Activated CD8-positive, alpha-beta memory T cell treated with anti-CD3 and anti-CD28 coated beads, Interleukin-2, amount 10 ng/mL, durations not matched to agents 7 days and 5 days (primary cell): ENCODE measurements around the gene SLC7A7. TPM values are rescaled to one million over a fixed set of nuclear protein-coding genes. Genes with fewer than 3 reads are reported as not detected.
"Not testable (repeated sequence)": the region's sequence is repeated elsewhere in the genome, so short reads cannot be mapped to it uniquely, and the experiment has no call there.

Experiments
- ATAC-seq: fragments of 150-1000 bp; cut with Tn5 transposase; one replicate; pipeline ENCODE4 v1.10.0; 2021; ENCODE audit warnings: moderate library complexity
- CTCF ChIA-PET: fragments of 350-600 bp; sonication (Branson Sonifier 250); formaldehyde crosslinking; loops from one replicate; lab custom pipeline; 2021; ENCODE audit warnings: antibody characterized with exemption; lab: Charles Lee
- DNase-seq: peaks from one replicate; pipeline ENCODE4 v3.0.0-alpha.2; 2020
- H3K27ac Mint-ChIP-seq: one replicate; pipeline ENCODE4 v1.8.0; 2021; ENCODE audit warnings: mild to moderate bottlenecking, mixed read lengths
- H3K27me3 Mint-ChIP-seq: one replicate; pipeline ENCODE4 v1.8.0; 2021; ENCODE audit warnings: mixed read lengths
- H3K36me3 Mint-ChIP-seq: one replicate; pipeline ENCODE4 v1.8.0; 2021; ENCODE audit warnings: mild to moderate bottlenecking, mixed read lengths
- H3K4me1 Mint-ChIP-seq: one replicate; pipeline ENCODE4 v1.8.0; 2021; ENCODE audit warnings: mixed read lengths
- H3K4me3 Mint-ChIP-seq: one replicate; pipeline ENCODE4 v1.8.0; 2021; ENCODE audit warnings: mild to moderate bottlenecking, moderate library complexity, mixed read lengths
- H3K9me3 Mint-ChIP-seq: one replicate; pipeline ENCODE4 v1.8.0; 2022; ENCODE audit warnings: low read depth, mixed read lengths
- total RNA-seq, 2 experiments: library from RNA; stranded (reverse); gene quantifications; one replicate each; pipeline ENCODE4 v1.2.3, GENCODE V29; 2021

Gene SLC7A7
- total RNA-seq, 2 experiments from 2014 or later: 0.16 to 0.58 TPM

DNA sequence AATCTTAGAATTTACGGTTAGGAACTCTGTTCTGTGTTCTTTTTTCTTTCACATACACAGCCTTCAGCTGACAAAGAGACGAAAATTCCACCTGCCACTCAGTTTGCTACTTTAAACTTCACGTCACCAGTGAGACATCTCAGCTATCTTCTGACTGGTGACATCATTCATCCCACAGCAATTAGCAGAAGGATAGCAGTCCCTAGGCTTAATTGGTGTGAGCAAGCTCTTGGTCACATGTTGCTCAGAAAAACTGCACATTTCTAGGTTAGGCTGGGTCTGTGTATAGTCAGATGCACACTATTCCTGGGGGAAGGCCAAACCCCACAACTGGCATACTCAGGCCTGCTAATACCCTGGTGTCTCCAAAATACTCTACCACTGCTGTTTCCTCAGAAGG lies 23.9 kb downstream of the SLC7A7 start:
- Mint-ChIP-seq H3K27ac (no peak overlapping the region), H3K4me3 (no peak overlapping the region), H3K9me3 (no peaks in the 10 kb centered on the region), H3K27me3 (peaks cover 16% of the 10 kb centered on the region), H3K36me3 (no peaks in the 10 kb centered on the region), H3K4me1 (peaks cover 2% of the 10 kb centered on the region)
- ATAC-seq (no peak), DNase-seq (no peak)
- CTCF ChIA-PET: interaction anchor here (0.6 kb wide), 1 partner anchor 33 kb away, joined by 3 read pairs; no protein-coding TSS in a partner anchor

DNA sequence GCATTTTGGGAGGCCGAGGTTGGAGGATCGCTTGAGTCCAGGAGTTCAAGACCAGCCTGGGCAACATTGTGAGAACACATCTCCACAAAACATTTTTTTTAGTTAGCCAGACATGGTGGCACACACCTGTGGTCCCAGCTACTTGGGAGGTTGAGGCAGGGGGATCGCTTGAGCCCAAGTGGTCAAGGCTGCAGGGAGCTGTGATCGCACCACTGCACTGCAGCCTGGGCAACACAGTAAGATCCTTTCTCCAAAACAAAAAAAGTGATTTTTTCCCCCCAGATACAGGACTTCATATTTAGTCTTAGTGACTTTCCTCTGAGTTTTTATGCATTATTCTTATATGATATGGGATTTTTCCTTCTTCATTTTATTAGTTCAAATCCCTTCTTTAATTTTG lies 28.6 kb downstream of the SLC7A7 start:
- no peak overlapping the region for H3K4me3 Mint-ChIP-seq
- DNase-seq (no peak), ATAC-seq (no peak)
- CTCF ChIA-PET: no interaction called here
- no peaks in the 10 kb centered on the region for H3K9me3 Mint-ChIP-seq
- H3K36me3 Mint-ChIP-seq: no peaks in the 10 kb centered on the region
- H3K27me3 Mint-ChIP-seq: peaks cover 3% of the 10 kb centered on the region
- no peak overlapping the region for H3K27ac Mint-ChIP-seq
- peaks cover 2% of the 10 kb centered on the region for H3K4me1 Mint-ChIP-seq

DNA sequence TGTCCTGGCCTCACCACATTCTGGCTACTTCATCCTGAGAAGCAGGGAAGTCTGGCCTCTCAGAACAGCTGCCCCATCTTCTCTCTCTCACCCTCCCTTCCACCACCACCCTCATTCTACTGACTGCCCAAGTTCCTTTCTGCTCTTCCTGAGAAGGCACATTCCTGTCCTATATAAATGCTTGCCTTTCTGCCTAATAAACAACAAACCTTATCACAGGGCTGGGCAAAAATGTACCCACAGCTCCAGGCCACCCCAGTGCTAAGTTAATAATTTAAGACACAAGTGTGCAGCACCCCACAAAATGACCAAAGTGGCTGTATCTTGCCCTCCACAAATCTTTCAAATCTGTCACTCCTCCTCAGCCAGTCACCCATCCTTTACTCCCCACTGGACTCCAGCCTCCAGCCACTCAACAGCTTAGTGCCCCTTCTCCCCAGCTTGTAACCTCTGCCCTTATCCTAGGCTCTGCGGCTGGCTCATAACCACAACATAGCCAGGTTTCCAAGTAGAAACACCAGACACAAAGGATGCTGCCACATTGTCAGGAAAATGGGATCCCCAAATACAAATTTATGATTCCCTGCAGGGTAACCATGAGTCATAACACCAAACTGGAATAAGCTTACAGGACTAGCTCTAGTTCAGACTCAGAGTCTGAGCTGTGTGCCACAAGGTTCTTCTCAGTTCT lies 33.8 kb downstream of the SLC7A7 start:
- H3K4me1 Mint-ChIP-seq: no peaks in the 10 kb centered on the region
- CTCF ChIA-PET: no interaction called here
- H3K9me3 Mint-ChIP-seq: no peaks in the 10 kb centered on the region
- DNase-seq (no peak), ATAC-seq (no peak)
- H3K4me3 Mint-ChIP-seq: no peak overlapping the region
- no peak overlapping the region for H3K27ac Mint-ChIP-seq
- no peaks in the 10 kb centered on the region for H3K27me3 Mint-ChIP-seq
- no peaks in the 10 kb centered on the region for H3K36me3 Mint-ChIP-seq

DNA sequence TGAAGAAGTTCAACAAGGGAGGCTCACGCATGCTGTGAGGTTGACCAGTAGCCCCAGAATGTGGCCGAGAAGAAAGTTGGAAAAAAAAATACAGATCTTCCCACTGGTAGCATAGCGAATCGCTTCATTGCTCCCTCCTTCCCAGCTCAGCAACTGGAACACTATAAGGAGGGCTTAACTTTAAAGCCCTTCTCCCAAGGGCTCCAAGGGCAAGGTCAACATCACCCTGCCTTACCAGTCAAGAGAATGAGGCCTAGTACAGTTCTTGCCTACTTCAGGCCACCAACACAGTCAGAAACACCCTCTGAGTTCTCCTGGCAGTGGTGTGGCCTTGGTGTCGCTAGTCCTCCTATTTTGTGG lies 34.3 kb downstream of the SLC7A7 start:
- no peak for ATAC-seq

DNA sequence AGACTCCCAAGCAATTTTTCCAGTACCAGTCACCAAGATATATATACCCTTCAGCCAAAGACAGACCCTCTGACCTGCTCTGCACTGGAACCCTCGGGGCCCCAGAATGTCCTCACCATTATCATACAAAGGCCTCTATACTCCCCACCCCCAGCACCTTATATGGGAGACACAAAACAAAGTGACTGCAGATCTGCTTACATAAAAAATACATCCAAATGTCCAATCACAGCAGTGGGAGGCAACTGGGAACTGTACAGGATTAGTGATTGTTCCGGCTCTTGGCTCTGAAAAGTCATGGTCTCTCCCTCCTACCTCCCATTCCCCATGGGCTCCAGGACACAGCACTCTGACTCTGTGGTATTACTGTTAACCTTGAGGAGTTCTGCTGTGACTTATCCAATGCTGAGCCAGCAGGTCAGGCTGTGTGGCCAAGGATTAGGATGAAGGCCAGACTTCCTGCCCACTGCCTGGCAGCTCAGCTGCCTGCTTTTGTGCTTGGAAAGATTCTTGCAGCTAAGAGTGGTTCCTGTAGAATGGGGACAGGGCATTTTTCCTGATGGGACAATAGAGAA lies 35.0 kb downstream of the SLC7A7 start:
- peaks cover 1% of the 10 kb centered on the region for H3K36me3 Mint-ChIP-seq
- no peaks in the 10 kb centered on the region for H3K9me3 Mint-ChIP-seq
- ATAC-seq (no peak), DNase-seq (no peak)
- no peaks in the 10 kb centered on the region for H3K27me3 Mint-ChIP-seq
- no peak overlapping the region for H3K4me3 Mint-ChIP-seq
- H3K4me1 Mint-ChIP-seq: no peaks in the 10 kb centered on the region
- no peak overlapping the region for H3K27ac Mint-ChIP-seq
- CTCF ChIA-PET: no interaction called here

More for the DNA sequence above, 34.3 kb downstream of the SLC7A7 start:
- no peak overlapping the region for H3K4me3 Mint-ChIP-seq
- no peaks in the 10 kb centered on the region for H3K27me3 Mint-ChIP-seq
- H3K4me1 Mint-ChIP-seq: no peaks in the 10 kb centered on the region
- H3K36me3 Mint-ChIP-seq: no peaks in the 10 kb centered on the region
- DNase-seq: no peak
- CTCF ChIA-PET: no interaction called here
- no peaks in the 10 kb centered on the region for H3K9me3 Mint-ChIP-seq
- H3K27ac Mint-ChIP-seq: no peak overlapping the region

DNA sequence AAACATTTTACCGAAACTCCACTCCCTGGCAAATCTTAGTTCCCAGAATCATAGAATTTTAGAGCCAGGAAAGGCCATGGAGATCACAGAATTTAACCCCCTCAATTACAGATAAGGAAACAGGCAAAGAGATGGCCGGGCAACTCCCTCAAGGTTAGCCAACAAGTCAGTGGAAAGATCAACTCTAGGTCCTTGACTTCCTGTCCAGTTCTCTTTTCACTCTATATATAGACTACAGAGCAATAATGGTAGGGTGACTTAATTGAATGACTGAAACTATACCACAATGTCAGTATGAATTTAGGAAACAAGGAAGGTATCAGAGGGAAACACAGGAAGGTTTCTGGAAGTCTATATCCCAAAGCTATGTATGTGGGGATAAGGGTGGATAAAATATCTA lies 37.2 kb downstream of the SLC7A7 start:
- Mint-ChIP-seq H3K4me3 (no peak overlapping the region), H3K4me1 (no peaks in the 10 kb centered on the region), H3K27ac (no peak overlapping the region), H3K9me3 (no peaks in the 10 kb centered on the region), H3K36me3 (peaks cover 12% of the 10 kb centered on the region), H3K27me3 (no peaks in the 10 kb centered on the region)
- CTCF ChIA-PET: no interaction called here
- no peak for ATAC-seq
- no peak for DNase-seq

DNA sequence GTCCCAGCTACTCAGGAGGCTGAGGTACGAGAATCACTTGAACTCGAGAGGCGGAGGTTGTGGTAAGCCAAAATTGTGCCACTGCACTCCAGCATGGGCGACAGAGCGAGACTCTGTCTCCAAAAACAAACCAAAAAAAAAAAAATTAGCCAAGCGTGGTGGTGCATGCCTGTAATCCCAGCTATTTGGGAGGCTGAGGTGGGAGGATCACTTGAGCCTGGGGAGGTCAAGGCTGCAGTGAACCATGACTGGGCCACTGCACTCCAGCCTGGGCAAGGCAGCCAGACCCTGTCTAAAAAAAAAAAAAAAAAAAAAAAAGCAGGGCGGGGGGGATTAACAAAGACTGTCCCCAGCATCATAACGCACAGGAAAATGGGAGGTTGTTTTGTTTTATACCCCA lies 38.4 kb downstream of the SLC7A7 start:
- CTCF ChIA-PET, ATAC-seq, H3K4me1 Mint-ChIP-seq, H3K4me3 Mint-ChIP-seq, DNase-seq, H3K27me3 Mint-ChIP-seq, H3K27ac Mint-ChIP-seq, H3K9me3 Mint-ChIP-seq: not testable (repeated sequence)
- H3K36me3 Mint-ChIP-seq: peaks cover 16% of the 10 kb centered on the region

DNA sequence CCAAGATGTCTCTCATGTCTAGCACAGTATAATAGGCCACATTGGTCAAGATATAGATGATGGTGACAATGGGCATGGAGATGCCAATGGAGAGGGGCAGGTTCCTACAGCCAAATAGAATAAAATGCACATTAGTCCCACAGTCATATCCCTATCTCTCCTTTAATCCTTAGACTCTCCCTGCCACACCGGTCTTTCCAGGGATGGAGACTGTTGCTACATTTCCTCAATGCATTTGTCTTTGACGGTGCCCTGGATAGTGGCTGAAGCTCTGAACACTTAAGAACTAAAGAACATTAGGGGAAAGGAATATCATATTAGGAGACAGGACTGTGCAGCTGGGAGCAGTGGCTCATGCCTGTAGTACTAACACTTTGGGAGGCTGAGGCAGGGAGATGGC lies 39.0 kb downstream of the SLC7A7 start:
- Mint-ChIP-seq H3K27ac (no peak overlapping the region), H3K4me3 (no peak overlapping the region), H3K9me3 (no peaks in the 10 kb centered on the region), H3K36me3 (peaks cover 22% of the 10 kb centered on the region), H3K4me1 (peaks cover 1% of the 10 kb centered on the region), H3K27me3 (no peaks in the 10 kb centered on the region)
- DNase-seq: no peak
- no peak for ATAC-seq
- CTCF ChIA-PET: no interaction called here

DNA sequence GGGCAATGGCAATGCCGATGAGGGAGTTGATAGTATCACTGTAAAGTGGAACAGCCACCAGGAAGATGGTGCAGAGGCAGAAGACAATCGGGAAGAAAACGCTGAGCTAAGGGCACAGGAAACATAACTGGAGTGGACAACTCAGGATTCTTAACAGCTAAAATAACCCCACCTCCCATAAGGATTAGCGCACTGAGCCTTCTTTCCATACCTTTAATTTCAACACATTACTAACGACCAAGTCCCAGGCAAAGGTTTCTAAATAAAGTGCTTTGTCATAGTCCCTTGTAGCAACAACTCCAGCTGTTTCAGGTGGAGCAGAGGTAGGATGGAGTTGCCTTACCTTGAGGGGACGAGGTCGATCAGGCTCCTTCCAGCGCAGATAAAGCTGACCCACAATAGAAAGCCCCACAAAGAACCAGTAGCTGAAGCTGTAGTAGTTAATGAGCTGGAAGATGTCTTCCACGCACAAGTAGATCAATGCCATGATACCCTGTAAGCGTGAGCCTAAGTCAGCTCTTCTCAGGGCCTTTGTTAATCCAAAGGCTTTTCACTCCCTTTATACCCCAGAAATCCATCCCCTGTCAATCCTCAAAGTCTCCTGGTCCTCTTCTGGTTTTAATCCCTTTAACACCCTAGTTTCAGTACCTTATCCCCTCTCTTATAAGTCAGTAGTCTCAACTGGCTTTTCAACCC lies 41.1 kb downstream of the SLC7A7 start:
- peaks cover 43% of the 10 kb centered on the region for H3K36me3 Mint-ChIP-seq
- DNase-seq: no peak
- CTCF ChIA-PET: interaction anchor here (1.2 kb wide), 1 partner anchor 43 kb away, joined by 3 read pairs; no protein-coding TSS in a partner anchor
- no peak overlapping the region for H3K27ac Mint-ChIP-seq
- no peaks in the 10 kb centered on the region for H3K9me3 Mint-ChIP-seq
- H3K4me3 Mint-ChIP-seq: no peak overlapping the region
- H3K4me1 Mint-ChIP-seq: peaks cover 4% of the 10 kb centered on the region
- H3K27me3 Mint-ChIP-seq: no peaks in the 10 kb centered on the region
- ATAC-seq: no peak

DNA sequence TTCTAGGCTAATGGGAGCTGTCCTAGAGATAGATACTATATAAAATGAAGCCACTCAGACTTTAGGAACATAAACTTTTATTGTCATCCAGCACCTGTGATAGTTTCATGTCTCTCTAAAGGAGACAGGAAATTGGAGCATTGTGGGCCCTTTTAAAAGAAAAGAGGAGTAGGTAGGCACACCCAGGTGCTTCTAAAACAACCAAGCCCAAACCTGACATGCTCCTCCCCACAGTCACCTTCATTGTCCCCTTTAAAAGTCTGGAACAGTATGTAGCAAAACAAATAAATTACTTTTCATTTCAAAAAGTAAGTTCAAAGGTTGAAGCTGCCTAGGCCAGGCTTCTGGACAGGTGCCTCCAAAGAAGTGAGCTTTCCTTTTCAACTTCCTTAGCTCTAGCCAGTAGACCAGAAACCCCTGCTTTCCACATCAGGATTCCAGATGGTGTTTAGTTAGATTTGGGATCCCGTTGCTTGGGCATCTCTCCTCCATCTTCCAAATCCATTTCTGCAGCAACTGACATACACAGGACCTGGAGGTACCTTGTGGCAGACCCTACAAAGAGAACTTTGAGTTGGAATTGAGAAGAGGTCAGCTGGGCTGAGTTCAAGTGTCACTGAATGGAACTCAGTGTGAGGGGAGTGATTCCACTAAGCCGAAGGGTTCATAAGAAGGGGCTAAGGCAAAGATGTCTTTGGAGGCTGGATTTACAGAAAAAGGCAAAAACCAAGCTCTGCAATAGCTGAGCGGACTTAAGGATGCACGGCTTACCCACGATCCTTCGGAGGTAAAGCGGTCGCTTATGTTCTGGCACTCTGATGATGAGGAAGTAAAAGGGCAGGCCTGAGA lies 41.8 kb downstream of the SLC7A7 start:
- CTCF ChIA-PET: interaction anchor here (1.2 kb wide), 1 partner anchor 43 kb away, joined by 3 read pairs; no protein-coding TSS in a partner anchor
- Mint-ChIP-seq H3K9me3 (no peaks in the 10 kb centered on the region), H3K27ac (no peak overlapping the region), H3K4me3 (no peak overlapping the region), H3K4me1 (peaks cover 9% of the 10 kb centered on the region), H3K27me3 (no peaks in the 10 kb centered on the region), H3K36me3 (peaks cover 47% of the 10 kb centered on the region)
- no peak for DNase-seq
- no peak for ATAC-seq

DNA sequence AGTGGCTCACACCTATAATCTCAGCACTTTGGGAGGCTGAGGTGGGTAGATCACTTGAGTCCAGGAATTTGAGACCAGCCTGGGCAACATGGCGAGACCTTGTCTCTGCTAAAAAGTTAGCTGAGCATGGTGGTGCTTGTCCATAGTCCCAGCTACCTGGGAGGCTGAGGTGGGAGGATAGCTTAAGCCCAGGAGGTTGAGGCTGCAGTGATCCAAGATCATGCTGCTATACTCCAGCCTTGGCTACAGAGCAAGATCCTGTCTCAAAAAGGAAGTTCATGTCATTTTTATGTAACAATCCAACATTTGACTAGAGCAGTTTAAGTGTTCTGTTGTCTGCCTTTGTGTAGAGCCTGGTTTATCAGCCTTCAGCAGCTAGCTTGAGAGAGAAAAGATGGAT lies 42.5 kb downstream of the SLC7A7 start:
- Mint-ChIP-seq H3K27ac (no peak overlapping the region), H3K36me3 (peaks cover 51% of the 10 kb centered on the region), H3K27me3 (no peaks in the 10 kb centered on the region), H3K4me1 (peaks cover 15% of the 10 kb centered on the region), H3K9me3 (no peaks in the 10 kb centered on the region), H3K4me3 (no peak overlapping the region)
- DNase-seq: no peak
- CTCF ChIA-PET: no interaction called here
- no peak for ATAC-seq

DNA sequence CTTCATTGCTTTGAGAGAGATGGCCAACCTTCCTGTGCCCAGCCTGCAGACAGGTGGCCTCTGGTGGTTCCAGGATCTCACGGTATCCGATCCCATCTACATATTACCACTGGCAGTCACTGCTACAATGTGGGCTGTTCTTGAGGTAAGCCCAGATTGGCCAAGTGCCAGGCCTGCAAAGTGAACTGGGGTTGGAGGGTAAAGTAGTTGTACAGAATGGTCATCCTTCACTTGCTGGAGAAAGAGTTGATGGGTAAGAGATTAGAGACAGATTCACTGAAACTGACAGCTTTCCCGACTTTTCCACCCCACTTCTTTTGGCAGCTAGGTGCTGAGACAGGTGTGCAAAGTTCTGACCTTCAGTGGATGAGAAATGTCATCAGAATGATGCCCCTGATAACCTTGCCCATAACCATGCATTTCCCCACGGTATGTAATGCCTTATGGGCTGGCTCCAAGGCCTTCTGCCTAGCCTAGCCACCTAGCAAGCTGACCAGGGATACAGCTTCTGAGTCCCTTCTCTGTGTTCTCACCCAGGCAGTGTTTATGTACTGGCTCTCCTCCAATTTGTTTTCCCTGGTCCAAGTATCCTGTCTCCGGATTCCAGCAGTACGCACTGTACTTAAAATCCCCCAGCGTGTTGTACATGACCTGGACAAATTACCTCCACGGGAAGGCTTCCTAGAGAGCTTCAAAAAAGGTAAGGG lies 44.6 kb downstream of the SLC7A7 start:
- Mint-ChIP-seq H3K4me1 (peaks cover 29% of the 10 kb centered on the region), H3K27ac (no peak overlapping the region), H3K4me3 (no peak overlapping the region)

DNA sequence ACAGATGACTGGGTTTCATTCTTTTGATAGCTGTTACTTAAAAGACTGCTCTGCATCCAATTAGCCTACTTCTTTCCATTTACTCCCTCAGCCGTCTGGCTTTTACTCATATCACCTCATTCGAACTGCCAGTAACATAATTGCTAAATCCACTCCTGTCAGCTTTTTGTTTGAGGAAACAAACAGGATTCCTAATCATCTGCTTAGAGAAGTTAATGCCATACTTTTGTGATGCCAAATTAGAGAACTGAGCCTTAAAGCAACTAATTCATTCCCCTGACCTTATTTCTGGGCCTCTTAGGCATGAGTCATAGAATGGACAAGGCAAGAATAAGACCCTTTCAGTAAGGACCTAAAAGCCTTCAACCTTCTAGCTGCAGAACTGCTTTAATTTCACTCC lies 45.9 kb downstream of the SLC7A7 start:
- Mint-ChIP-seq H3K4me1 (peaks cover 35% of the 10 kb centered on the region), H3K4me3 (no peak overlapping the region), H3K27me3 (no peaks in the 10 kb centered on the region), H3K9me3 (no peaks in the 10 kb centered on the region), H3K36me3 (peaks cover 56% of the 10 kb centered on the region), H3K27ac (no peak overlapping the region)
- CTCF ChIA-PET: interaction anchor here (0.8 kb wide), 1 partner anchor 180 kb away, joined by 3 read pairs; the partner anchor contains the start of gene DAD1
- ATAC-seq (no peak), DNase-seq (no peak)

More for the DNA sequence above, 44.6 kb downstream of the SLC7A7 start:
- H3K9me3 Mint-ChIP-seq: no peaks in the 10 kb centered on the region
- DNase-seq (no peak), ATAC-seq (no peak)
- H3K36me3 Mint-ChIP-seq: peaks cover 60% of the 10 kb centered on the region
- no peaks in the 10 kb centered on the region for H3K27me3 Mint-ChIP-seq
- CTCF ChIA-PET: no interaction called here
